GM04504 (cell line): Measurements from ENCODE around the gene CTXN3.

Experiments
- DNase-seq: peaks from one replicate; pipeline ENCODE4 v3.0.0-alpha.2; 2012; ENCODE audit warnings: low read depth

Gene CTXN3

DNA sequence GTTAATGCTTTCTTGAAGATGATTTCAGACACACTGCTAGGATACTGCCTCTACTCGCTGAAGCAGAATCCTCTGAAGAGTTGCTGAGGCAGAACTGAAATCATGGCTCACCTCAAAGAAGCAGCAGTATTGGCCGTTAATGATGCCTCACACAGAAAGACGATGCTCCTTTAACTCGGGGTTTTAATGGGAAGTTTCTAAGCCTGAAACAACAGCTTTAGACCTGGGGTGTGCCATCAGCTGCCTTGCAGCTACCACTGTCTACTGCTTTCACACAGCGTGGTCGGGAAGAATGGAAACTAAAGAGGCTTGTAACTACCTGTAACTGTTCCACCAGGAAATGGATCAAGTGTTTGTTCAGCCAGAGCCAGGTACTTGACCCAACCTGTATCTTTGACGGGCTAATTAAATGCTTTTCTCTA is at the start of gene CTXN3:
CTXN3 (plus strand) TSS at position 65 of the 422 bp plus-strand sequence. CDS start 8,440 bp downstream, outside the sequence.
- no peak for DNase-seq

DNA sequence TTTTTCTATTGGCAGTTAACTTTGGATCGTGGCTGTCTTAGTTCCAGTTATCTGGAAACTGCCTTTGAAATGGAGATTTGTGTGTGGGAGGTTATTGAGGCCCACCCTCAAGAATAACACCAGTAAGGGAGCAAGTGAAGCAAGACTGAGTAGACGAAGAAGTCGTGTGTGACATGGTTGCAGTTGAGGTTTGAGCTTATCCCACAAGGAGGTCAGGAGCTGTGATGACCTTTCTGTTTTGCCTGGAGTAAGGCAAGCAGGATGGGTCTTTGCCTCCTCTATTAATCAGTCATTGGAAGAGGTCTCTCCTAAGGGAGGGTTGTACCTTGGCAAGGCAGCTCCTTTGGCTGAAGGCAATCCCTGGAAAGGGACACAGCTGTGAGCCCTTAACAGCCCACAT is 49.6 kb upstream of the CTXN3 start:
- DNase-seq: no peak

- DNase-seq: no peak
Observed at GRCh38 chr5:127599847-127600246, 49.0 kb upstream of the CTXN3 start.

DNA sequence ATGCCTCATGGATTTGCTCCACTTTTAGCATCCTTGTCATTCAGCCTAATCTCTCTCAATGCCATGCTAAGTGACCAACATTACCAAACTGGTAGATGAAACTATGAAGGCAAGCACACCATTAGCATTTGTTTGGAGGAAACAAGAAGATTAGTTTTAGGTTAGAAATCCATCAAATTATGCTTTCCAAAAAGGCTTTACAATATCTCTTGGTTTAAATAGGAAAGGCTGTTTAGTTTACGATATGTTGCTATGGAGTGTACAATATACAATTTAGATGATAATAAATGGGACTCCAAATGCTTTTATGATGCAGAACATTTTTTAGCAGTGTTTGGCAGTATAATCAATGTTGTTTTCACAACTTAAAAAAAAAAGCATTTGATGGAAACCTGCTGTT is 47.8 kb upstream of the CTXN3 start:
- DNase-seq: no peak

DNA sequence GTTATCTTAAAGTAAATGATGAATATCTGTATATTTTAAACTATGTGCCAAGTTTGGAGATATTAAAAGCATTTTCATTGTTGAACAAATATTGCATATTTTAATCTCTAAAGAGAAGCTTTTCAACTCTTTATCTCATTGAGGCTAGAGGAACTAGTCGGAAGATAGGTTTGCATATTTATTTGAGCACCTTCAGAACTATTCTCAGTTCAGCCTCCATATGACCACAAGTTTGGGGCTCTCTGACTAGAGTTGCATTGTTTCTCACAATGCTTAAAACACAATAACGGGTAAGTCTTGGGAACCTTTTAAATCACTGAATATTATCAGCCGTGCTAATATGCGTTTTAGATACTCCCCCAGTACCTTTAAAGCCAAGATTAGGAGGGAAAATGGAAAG is 47.3 kb upstream of the CTXN3 start:
- no peak for DNase-seq

- no peak for DNase-seq
Observed at GRCh38 chr5:127602481-127602880, 46.4 kb upstream of the CTXN3 start.

DNA sequence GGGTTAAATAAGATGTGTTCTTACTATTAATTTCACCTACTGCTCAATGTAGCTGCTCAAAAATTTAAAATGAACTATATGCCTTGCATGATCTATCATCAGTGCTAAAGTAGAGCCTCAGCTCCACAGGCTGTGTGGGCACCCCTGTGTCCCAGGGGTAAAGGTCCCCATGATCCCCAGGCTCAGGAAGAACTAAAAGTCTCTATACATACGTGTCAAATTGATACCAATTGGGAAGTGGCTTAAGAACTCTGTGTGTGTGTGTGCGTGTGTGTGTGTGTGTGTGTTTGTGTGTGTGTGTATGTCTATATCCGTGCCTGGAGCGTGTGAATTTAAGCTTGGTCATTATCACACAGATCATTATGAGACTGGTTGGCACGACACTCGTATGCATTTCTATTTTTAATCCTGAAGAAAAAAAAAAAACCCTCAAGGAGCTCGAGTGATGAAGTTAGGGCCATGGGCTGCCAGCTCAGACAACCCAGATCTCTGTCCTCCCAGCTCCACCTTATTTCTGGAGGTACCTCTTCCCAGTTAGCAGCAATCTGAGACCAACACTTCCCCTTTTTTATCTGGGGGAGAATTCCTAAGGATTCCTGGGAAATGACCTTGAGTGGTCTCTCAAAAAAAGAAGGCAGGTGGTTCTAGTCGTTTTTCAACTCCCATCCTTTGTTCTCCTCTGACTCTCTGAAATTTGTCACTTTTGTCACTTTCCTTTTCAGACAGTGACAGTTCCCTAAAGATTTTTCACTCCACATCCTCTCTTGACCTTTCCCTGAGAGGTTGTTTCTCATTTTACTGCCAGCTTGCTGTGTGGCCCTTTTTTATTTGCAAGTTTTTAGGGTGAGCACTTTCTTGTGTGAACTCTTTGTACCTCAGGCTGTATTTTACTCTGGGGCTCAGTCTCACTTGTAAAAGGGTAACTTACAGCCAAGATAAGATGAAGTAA is 45.7 kb upstream of the CTXN3 start:
- no peak for DNase-seq

- DNase-seq: no peak
Observed at GRCh38 chr5:127608077-127608660, 40.7 kb upstream of the CTXN3 start.

DNA sequence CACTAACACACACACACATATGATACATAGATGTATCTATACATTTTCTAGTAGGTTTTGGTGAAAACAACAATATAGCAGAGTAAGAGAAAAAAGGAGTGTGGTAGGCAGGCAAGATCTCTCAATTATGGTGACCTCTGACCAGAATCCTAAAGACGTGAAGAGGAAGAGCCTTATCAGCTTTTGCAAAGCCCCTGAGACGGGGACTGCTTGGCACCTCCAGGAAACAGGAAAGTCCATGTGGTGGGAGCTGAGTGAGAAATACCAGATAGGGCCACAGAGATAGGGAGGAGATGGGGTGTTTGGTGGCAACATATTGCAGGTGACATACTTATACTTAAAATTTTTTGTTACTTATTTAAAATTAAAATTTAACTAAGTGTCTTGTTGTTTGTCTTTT is 39.9 kb upstream of the CTXN3 start:
- no peak for DNase-seq

- DNase-seq: no peak
Observed at GRCh38 chr5:127609957-127610356, 38.9 kb upstream of the CTXN3 start.

GRCh38 chr5:127612441-127613141 is 36.3 kb upstream of the CTXN3 start:
- no peak for DNase-seq

- no peak for DNase-seq
Observed at GRCh38 chr5:127615916-127616315, 33.0 kb upstream of the CTXN3 start.

DNA sequence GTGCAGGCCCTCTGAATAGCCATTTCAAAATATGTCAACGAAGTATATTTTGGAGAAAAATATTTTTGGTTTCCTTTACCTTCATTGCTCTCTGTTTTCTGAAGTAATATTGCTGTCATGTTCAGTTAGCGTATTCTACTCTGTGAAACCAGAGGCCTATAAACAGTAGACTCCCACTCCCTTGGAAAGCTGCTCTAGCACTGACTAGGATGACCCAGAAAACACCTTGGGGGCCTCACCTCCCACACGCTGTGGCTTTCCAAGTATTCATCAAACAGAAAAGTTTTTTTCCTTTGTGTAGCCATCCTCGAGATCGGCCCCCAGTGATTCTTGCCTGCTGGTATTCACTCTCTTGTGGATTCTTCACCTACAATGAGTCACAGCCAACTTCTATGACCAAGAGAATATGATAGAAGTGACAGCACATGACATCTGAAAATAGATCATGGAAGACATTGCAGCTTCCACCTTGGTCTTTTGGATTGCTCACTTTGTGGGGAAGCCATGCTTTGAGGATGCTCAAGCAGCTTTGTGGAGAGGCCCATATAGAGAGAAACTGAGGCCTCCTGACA is 28.9 kb upstream of the CTXN3 start:
- DNase-seq: no peak

- DNase-seq: no peak
Observed at GRCh38 chr5:127621601-127622325, 27.1 kb upstream of the CTXN3 start.

GRCh38 chr5:127634007-127634406 is 14.9 kb upstream of the CTXN3 start:
- DNase-seq: no peak

GRCh38 chr5:127639828-127640227 is 9.1 kb upstream of the CTXN3 start:
- DNase-seq: no peak

DNA sequence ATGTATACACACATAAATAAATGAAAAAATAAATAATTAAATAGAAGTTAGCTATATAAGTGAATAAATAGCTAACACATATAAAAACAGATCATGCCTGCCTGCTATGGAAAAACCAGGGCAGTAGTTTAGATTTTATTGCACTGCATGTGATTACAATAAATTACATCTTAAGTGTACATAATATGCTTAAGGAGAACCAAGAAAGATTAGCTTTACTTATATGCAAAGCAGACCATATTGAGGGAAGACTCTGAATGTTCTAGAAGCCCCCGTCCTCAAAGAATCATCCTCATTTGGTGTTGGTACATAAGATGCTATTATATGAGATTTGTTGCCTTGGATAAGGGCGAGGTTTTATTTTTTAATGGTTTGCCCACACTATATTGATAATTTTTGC is 5.9 kb upstream of the CTXN3 start:
- no peak for DNase-seq

DNA sequence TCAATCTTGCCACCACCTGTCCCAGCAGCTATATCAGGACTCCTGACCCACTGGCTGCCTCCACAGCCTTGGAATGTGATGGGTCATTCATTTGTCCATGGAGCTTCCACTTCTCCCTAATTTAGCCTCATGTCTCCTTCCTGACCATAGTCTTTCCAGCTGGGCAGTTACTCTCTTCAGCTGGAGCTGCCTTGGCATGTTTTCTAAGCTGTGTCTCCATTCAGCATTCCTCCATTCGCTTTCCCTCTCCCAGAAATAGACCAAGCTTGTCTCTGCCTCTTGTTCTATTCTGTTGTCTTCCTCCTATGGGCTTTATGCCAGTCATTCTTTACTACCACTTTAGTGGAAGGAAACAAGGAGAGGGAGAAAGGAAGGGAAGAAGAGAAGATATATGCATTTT is 5.3 kb upstream of the CTXN3 start:
- DNase-seq: no peak

GRCh38 chr5:127645300-127645726 is 3.6 kb upstream of the CTXN3 start:
- DNase-seq: no peak

GRCh38 chr5:127647361-127647958 is 1.4 kb upstream of the CTXN3 start:
- no peak for DNase-seq

DNA sequence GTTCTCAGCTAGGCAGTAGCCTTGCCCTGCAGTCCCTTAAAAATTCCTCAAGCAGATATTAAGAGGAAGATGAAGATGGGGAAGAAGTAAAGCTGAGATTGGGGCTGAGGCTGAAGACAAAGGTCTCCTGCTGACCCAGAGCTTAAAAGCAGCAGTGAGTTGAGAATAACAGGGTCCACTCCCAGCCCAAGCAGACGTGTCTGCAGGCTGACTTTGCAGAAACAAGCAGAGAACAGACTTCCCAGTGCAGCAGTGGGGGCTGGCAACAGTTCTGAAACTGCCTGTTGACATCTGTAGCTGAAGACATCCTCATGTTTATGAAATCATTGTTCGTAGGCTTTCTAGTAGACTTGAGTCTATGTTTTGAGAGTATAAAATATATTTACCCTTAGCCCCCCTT is 1.1 kb downstream of the CTXN3 start:
- no peak for DNase-seq
